ENCODE measurements around the gene IP6K3.

DNA sequence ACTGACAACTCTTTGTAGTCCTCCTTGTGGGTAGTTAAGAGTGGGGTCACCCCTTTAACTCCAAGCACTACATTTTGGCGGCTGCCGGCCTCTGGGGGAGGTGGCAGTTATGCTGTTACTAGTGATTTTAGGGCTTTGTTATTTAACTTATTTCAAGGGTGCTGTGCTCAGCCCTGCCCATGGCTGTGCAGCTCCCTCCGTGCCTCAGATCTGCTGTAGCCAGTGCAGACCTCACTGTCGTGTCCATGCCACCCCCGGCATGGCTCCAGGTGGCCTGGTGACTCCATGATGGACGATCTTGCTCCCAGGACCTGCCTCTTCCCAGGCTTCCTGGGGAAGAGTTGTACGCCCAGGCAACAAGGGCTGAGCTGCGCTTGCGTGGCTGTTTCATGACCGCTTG, 50.6 kb downstream of the IP6K3 start:
- TF ChIP-seq, protein P1, sequence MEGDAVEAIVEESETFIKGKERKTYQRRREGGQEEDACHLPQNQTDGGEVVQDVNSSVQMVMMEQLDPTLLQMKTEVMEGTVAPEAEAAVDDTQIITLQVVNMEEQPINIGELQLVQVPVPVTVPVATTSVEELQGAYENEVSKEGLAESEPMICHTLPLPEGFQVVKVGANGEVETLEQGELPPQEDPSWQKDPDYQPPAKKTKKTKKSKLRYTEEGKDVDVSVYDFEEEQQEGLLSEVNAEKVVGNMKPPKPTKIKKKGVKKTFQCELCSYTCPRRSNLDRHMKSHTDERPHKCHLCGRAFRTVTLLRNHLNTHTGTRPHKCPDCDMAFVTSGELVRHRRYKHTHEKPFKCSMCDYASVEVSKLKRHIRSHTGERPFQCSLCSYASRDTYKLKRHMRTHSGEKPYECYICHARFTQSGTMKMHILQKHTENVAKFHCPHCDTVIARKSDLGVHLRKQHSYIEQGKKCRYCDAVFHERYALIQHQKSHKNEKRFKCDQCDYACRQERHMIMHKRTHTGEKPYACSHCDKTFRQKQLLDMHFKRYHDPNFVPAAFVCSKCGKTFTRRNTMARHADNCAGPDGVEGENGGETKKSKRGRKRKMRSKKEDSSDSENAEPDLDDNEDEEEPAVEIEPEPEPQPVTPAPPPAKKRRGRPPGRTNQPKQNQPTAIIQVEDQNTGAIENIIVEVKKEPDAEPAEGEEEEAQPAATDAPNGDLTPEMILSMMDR (conservative IDR thresholded peaks at IDR 0.05; ENCODE audit: low read depth in 2 of 2), result no peak
- TF ChIP-seq POLR2AphosphoS5 (IDR thresholded peaks at IDR 0.05; ENCODE audit: low read depth) (no peak), ZNF331 (CRISPR knock-in tag; IDR thresholded peaks at IDR 0.05; ENCODE audit: low read depth) (no peak), EZH2phosphoT487 (IDR thresholded peaks at IDR 0.05; ENCODE audit: unreplicated experiment) (no peak), EZH2 (IDR thresholded peaks at IDR 0.05; ENCODE audit: low read depth, unreplicated experiment) (no peak), NANOG (IDR thresholded peaks at IDR 0.05; ENCODE audit: borderline replicate concordance) (no peak), STAT1 (IDR thresholded peaks at IDR 0.05; ENCODE audit: unreplicated experiment) (no peak), ZNF114 (CRISPR knock-in tag; IDR thresholded peaks at IDR 0.05) (no peak), CREB1 (CRISPR knock-in tag; IDR thresholded peaks at IDR 0.05; ENCODE audit: low read depth) (no peak), JUNB (IDR thresholded peaks at IDR 0.05; ENCODE audit: unreplicated experiment) (no peak)
- TF ChIP-seq, protein P2, sequence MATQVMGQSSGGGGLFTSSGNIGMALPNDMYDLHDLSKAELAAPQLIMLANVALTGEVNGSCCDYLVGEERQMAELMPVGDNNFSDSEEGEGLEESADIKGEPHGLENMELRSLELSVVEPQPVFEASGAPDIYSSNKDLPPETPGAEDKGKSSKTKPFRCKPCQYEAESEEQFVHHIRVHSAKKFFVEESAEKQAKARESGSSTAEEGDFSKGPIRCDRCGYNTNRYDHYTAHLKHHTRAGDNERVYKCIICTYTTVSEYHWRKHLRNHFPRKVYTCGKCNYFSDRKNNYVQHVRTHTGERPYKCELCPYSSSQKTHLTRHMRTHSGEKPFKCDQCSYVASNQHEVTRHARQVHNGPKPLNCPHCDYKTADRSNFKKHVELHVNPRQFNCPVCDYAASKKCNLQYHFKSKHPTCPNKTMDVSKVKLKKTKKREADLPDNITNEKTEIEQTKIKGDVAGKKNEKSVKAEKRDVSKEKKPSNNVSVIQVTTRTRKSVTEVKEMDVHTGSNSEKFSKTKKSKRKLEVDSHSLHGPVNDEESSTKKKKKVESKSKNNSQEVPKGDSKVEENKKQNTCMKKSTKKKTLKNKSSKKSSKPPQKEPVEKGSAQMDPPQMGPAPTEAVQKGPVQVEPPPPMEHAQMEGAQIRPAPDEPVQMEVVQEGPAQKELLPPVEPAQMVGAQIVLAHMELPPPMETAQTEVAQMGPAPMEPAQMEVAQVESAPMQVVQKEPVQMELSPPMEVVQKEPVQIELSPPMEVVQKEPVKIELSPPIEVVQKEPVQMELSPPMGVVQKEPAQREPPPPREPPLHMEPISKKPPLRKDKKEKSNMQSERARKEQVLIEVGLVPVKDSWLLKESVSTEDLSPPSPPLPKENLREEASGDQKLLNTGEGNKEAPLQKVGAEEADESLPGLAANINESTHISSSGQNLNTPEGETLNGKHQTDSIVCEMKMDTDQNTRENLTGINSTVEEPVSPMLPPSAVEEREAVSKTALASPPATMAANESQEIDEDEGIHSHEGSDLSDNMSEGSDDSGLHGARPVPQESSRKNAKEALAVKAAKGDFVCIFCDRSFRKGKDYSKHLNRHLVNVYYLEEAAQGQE (IDR thresholded peaks at IDR 0.05; ENCODE audit: unreplicated experiment), result no peak
- TF ChIP-seq, protein P3, sequence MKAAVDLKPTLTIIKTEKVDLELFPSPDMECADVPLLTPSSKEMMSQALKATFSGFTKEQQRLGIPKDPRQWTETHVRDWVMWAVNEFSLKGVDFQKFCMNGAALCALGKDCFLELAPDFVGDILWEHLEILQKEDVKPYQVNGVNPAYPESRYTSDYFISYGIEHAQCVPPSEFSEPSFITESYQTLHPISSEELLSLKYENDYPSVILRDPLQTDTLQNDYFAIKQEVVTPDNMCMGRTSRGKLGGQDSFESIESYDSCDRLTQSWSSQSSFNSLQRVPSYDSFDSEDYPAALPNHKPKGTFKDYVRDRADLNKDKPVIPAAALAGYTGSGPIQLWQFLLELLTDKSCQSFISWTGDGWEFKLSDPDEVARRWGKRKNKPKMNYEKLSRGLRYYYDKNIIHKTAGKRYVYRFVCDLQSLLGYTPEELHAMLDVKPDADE (IDR thresholded peaks at IDR 0.05), result no peak

Measured in GM23338 (cell line).